Measurements from ENCODE around the gene RFESD. TPM values are rescaled to one million over a fixed set of nuclear protein-coding genes. Genes with fewer than 3 reads are reported as not detected.

Gene RFESD
- total RNA-seq, 4 donors from 2014 or later: 2.4 to 9.8 (median 6.2) TPM

DNA sequence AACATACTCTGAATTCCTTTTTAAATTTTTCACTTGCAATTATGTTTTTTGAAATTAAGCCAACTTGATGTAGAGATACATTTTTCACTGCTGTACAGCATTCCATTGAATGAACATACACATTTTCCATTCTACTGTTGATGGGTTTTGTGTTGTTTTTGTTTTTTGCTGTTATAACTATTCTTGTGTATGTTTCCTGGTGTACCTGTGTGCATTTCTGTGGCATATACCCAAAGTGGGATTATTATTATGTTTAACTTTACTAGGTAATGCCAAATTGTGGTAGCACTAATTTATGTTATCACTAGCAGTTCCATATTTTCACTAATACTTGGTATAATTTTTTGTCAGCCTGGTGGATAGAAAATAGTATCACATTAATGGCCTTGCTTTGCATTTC lies 2.7 kb downstream of the RFESD start:
- TF ChIP-seq POLR2A (IDR thresholded peaks at IDR 0.05): no peak
- TF ChIP-seq CTCF (IDR thresholded peaks at IDR 0.05): no peak
- no peak for DNase-seq (ENCODE audit: low spot score in 2 of 2)
- H3K4me3 ChIP-seq (ENCODE audit: low read depth, poor library complexity, severe bottlenecking): no peak overlapping the region
- intact Hi-C loops (cut with DNase I; ENCODE audit: low total_unique reads): no loop called here

GRCh38 chr5:95649842-95650620 lies 3.5 kb downstream of the RFESD start:
- intact Hi-C loops (cut with DNase I; ENCODE audit: low total_unique reads): no loop called here
- TF ChIP-seq POLR2A (IDR thresholded peaks at IDR 0.05): no peak
- TF ChIP-seq CTCF (IDR thresholded peaks at IDR 0.05): no peak
- no peak for DNase-seq (ENCODE audit: low spot score in 2 of 2)
- no peak overlapping the region for H3K4me3 ChIP-seq (ENCODE audit: low read depth, poor library complexity, severe bottlenecking)

- H3K4me3 ChIP-seq (ENCODE audit: low read depth, poor library complexity, severe bottlenecking): no peak overlapping the region
- WGBS, 2 donors: 90 to 97% methylated on average over 1 of the region's 1 CpG
- intact Hi-C loops (cut with DNase I; ENCODE audit: low total_unique reads): no loop called here
- DNase-seq (ENCODE audit: low spot score in 2 of 2): no peak
- TF ChIP-seq CTCF (IDR thresholded peaks at IDR 0.05) (no peak), POLR2A (IDR thresholded peaks at IDR 0.05) (no peak)
These were observed 6.3 kb downstream of the RFESD start for GRCh38 chr5:95652849-95653248.

DNA sequence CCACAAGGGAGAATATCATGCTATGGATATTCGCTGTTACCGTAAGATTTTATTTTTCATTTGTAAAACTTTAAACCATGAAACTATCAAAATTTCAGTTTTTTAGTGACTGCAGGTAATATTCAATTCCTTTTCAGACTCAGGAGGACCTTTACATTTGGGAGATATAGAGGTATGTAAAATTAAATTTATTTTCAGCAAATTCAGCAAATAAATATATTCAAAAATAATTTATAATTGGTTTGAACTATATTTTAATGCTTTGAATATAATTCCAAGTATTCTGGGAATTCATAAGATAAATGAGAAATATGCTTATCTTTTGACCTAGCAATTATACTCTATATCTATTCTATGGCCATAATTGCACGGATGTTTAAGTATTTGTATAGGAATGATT lies 7.6 kb downstream of the RFESD start:
- intact Hi-C loops (cut with DNase I; ENCODE audit: low total_unique reads): no loop called here
- TF ChIP-seq POLR2A (IDR thresholded peaks at IDR 0.05) (no peak), CTCF (IDR thresholded peaks at IDR 0.05) (no peak)
- DNase-seq (ENCODE audit: low spot score in 2 of 2): no peak
- WGBS, 2 donors: 94 to 96% methylated on average over 3 of the region's 3 CpGs
- no peak overlapping the region for H3K4me3 ChIP-seq (ENCODE audit: low read depth, poor library complexity, severe bottlenecking)

- 46 to 52% methylated on average over 1 of the region's 1 CpG for WGBS, 2 donors
- H3K4me3 ChIP-seq (ENCODE audit: low read depth, poor library complexity, severe bottlenecking): no peak overlapping the region
- intact Hi-C loops (cut with DNase I; ENCODE audit: low total_unique reads): loop anchor here (5.0 kb wide), 1 partner anchor 192 kb away; no protein-coding TSS in a partner anchor
- TF ChIP-seq CTCF (IDR thresholded peaks at IDR 0.05): no peak
- TF ChIP-seq POLR2A (IDR thresholded peaks at IDR 0.05): no peak
- DNase-seq (ENCODE audit: low spot score in 2 of 2): no peak
These were observed 9.0 kb downstream of the RFESD start for GRCh38 chr5:95655575-95655974.

DNA sequence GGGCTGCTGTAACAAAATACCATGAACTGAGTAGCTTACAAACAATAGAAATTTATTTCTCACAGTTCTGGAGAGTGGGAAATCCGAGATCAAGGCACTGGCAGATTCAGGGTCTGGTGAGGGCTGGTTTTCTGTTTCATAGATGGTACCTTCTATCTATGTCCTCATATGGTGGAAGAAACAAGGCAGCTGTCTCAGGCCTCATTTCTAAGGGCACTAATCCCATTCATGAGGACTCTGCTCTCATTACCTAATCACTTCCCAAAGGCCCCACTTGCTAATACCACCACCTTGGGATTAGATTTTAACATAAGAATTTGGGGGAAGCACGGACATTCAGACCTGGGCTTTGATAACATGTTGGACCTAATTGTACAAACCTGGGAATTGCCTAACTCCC lies 13.5 kb downstream of the RFESD start:
- no peak overlapping the region for H3K4me3 ChIP-seq (ENCODE audit: low read depth, poor library complexity, severe bottlenecking)
- DNase-seq (ENCODE audit: low spot score in 2 of 2): no peak
- WGBS, 2 donors: 90 to 93% methylated on average over 2 of the region's 2 CpGs
- intact Hi-C loops (cut with DNase I; ENCODE audit: low total_unique reads): no loop called here
- no peak for TF ChIP-seq CTCF (IDR thresholded peaks at IDR 0.05)
- no peak for TF ChIP-seq POLR2A (IDR thresholded peaks at IDR 0.05)

Data from lower leg skin (tissue), 4 donors.